C4-2B (cell line): ENCODE measurements around the gene SMURF1.

Source experiments
- H3K27ac ChIP-seq: fragments of 450-650 bp; 2 replicates; pipeline ENCODE4 v1.5.1; 2017
- ZFX ChIP-seq: fragments of 450-650 bp; IDR thresholded peaks from 2 replicates; pipeline ENCODE4 v1.6.1; 2017
- TF ChIP-seq, protein P1 (sequence below): fragments of 450-650 bp; conservative IDR thresholded peaks from 2 replicates; pipeline ENCODE4 v1.5.1; 2017; ENCODE audit warnings: mild to moderate bottlenecking

SMURF1 gene

DNA sequence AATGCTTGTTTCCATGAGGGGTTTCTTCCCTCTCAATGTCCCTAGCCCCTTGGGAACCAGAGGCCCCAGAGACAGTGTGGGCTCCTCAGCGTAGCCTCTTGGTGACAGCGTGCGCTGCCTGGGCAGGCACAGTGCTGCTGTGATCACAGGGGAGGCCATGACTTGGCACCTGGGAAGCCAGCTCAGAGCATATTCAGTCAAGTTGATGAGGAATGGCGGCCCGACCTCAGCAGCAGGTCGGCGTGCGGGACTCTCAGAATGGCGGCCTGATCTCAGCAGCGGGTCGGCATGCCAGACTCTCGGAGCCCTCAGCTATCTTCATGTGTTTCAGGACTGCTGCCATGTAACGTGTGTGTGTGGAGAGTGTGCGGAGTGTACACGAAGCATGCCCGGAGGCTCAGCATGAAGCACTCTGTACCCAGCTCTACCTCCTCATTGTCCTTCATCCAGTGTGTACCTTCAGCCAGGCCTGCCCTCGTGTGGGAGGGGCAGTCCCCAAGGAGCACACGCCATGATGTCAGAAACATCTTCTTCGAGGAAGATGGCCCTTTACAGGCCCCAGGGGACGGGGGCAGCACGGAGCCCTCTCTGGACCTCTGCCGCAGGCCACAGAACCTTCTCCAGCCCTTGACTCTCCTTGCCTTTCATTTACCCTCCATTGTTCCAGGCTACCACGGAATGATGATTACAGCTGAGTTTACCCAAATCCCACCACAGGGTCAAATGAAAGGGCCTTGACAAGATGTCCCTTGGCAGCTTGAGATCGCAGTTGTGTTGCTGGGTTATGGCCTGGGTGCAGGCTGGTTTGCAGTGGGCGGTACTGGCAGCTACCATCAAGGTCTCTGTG lies 130.4 kb downstream of the SMURF1 start:
- TF ChIP-seq, protein P1, sequence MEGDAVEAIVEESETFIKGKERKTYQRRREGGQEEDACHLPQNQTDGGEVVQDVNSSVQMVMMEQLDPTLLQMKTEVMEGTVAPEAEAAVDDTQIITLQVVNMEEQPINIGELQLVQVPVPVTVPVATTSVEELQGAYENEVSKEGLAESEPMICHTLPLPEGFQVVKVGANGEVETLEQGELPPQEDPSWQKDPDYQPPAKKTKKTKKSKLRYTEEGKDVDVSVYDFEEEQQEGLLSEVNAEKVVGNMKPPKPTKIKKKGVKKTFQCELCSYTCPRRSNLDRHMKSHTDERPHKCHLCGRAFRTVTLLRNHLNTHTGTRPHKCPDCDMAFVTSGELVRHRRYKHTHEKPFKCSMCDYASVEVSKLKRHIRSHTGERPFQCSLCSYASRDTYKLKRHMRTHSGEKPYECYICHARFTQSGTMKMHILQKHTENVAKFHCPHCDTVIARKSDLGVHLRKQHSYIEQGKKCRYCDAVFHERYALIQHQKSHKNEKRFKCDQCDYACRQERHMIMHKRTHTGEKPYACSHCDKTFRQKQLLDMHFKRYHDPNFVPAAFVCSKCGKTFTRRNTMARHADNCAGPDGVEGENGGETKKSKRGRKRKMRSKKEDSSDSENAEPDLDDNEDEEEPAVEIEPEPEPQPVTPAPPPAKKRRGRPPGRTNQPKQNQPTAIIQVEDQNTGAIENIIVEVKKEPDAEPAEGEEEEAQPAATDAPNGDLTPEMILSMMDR: no peak
- TF ChIP-seq ZFX: no peak
- H3K27ac ChIP-seq: no peak overlapping the region

DNA sequence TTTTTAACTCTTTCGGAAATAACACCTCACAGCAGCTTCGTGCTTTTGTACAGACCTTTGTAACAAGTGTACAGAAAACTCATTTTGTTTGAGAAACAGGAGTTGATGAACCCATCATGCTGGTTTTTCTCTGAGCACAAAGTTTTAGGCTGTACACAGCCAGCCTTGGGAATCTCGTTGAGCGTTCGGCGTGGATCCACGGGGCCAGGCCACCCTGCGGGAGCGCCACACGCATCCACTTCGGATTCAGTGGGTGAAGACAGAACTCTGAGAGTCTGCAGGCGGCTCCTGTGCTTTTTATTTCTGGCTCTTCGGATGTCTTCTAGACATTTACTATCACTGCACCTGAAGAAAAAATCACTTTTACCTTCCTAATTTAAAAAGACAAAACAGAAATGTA lies 131.2 kb downstream of the SMURF1 start:
- no peak overlapping the region for H3K27ac ChIP-seq
- TF ChIP-seq, protein P1: no peak
- TF ChIP-seq ZFX: no peak

DNA sequence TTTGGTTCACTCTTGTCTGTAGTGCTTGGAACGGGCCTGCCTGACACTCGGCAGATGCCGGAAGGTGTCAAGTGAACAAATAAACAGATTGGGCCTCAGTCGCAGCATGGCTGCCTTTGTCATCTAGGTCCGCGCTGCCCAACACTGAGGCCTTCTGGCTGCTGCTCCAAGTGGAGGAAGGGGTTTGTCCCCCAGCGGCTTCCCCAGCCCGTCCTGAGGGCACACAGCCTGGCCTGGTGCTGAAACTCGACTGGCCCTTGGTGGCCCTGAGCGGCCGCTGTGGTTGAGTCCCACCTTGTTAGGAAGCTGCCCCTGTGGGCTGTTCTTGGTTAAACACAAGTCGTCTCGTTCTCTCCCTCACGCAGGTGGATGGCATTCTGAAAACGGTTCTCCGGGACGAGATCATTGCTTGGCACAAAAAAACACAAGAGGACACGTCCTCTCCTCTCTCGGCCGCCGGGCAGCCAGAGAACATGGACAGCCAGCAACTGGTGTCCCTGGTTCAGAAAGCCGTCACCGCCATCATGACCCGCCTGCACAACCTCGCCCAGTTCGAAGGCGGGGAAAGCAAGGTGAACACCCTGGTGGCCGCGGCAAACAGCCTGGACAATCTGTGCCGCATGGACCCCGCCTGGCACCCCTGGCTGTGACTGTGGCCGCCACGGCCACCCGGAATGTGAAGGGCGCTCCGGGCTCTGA lies 132.1 kb downstream of the SMURF1 start:
- TF ChIP-seq, protein P1: no peak
- no peak for TF ChIP-seq ZFX
- no peak overlapping the region for H3K27ac ChIP-seq

DNA sequence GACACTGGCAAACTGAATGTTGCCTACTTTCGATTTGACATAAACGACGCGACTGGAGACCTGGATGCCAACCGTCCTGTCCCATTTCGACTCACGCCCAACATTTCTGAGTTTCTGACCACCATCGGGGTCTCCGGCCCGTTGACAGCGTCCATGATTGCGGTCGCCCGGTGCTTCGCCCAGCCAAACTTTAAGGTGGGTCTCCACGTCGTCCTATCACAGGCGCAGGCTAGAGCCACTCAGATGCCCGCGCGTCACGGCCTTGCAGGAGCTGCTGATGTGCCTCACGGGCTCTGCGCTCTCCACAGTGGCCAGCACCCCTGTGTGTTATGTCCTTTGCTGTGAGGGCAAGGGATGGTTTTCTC lies 132.6 kb downstream of the SMURF1 start:
- no peak for TF ChIP-seq ZFX
- TF ChIP-seq, protein P1: no peak
- H3K27ac ChIP-seq: no peak overlapping the region

DNA sequence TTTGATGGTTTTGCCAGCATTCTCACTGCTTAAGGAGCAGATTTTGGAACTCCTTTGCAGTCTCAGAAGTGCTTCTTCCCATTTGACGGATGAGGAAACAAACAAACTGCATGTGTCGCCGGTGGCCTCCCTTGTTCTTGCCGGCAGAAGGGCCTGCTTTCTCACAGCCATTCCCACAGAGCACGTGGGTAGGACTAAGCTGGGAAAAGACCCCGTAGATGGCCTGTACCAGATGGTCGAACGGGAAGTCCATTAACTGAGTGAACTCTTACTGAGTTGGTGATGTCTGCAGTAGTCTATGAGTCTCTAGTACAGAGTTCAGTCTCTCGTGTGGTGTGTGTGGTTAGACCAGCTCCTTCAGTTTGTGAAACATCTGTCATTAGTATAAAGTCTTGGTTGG lies 133.6 kb downstream of the SMURF1 start:
- no peak overlapping the region for H3K27ac ChIP-seq
- TF ChIP-seq ZFX: no peak
- TF ChIP-seq, protein P1: no peak

DNA sequence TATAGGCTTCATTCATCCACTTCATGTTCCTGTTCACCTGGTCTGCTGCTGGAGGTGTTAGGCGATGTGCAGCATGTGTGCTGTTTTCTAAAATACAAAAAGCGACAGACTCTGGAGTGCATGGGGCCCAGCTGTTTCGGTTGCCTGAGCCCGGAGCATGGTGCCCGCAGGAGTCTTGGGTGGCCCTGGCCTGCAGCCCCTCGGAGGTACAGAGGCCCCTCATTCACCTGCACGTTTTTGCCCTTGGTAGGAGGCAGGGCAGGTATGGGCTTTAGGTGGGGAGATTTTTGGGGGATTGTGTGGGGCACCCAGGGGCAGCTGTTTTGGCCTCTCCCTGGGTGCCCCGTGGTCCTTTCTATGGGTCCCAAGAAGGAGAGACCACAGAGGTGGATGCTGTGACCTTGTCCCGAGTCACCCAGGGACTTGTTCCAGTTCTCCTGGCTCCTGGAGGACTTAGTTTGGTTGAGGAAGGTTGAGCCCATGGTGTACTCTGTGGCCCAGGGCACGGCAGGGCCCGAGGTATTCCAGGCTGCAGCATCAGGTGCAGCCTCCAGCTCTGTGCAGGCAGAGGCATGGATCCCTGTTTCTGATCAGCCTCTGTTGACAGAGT lies 134.9 kb downstream of the SMURF1 start:
- TF ChIP-seq ZFX: no peak
- TF ChIP-seq, protein P1: no peak
- no peak overlapping the region for H3K27ac ChIP-seq

DNA sequence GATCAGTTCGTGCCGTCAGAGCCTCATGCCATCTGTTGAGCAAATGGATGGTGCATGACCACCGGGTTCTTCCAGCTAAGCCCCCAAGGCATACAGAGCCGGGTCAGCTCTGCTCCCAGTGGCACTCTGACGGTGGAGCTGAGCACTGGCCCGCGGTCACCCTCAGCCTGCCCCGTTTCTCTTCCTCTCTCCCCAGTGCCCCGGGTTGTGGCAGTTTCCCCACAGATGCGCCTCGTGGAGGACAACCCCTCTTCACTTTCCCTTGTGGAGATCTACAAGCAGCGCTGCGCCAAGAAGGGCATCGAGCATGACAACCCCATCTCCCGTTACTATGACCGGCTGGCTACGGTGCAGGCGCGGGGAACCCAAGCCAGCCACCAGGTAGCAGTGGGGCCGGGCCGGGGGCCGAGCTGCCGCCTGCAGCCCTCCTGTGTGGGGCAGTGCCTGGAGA lies 135.7 kb downstream of the SMURF1 start:
- TF ChIP-seq ZFX: no peak
- TF ChIP-seq, protein P1: no peak
- H3K27ac ChIP-seq: no peak overlapping the region
